RWPE1 (cell line): Measurements from ENCODE around the gene NXPH3.

Experiments used
- CTCF ChIA-PET: fragments of 350-600 bp; sonication (Branson Sonifier 250); formaldehyde crosslinking; extraction: SDS; loops from one replicate; lab custom pipeline; 2021; lab: Yijun Ruan, JAX
- POLR2A ChIA-PET: fragments of 400-600 bp; formaldehyde crosslinking; extraction: SDS; loops from one replicate; lab custom pipeline; 2020; ENCODE audit warnings: antibody characterized with exemption; ENCODE audit not compliant: low non-redundant PET; lab: Yijun Ruan, JAX
- DNase-seq: peaks from one replicate; pipeline ENCODE4 v3.0.0; 2012; ENCODE audit warnings: low spot score
- H3K27ac ChIP-seq: fragments of 450-650 bp; 2 replicates; pipeline ENCODE4 v1.5.1; 2017
- TF ChIP-seq, protein P1 (sequence below): fragments of 450-650 bp; conservative IDR thresholded peaks from 2 replicates; pipeline ENCODE4 v1.5.1; 2017; ENCODE audit warnings: low read depth, mild to moderate bottlenecking

Gene NXPH3

GRCh38 chr17:49575679-49576087 lies at the start of gene NXPH3:
TSS of gene NXPH3 (plus strand) at chr17:49575871. CDS start at chr17:49576220, 349 bp downstream.
- CTCF ChIA-PET = interaction anchor here (0.6 to 2.8 kb wide), 17 partner anchors 15 to 1859 kb away, joined by 3 to 11 read pairs (median 4); partner anchors contain the start of genes KAT7 and SLC35B1
- POLR2A ChIA-PET = no interaction called here
- H3K27ac ChIP-seq = no peak within 1 kb of the TSS
- TF ChIP-seq, protein P1, sequence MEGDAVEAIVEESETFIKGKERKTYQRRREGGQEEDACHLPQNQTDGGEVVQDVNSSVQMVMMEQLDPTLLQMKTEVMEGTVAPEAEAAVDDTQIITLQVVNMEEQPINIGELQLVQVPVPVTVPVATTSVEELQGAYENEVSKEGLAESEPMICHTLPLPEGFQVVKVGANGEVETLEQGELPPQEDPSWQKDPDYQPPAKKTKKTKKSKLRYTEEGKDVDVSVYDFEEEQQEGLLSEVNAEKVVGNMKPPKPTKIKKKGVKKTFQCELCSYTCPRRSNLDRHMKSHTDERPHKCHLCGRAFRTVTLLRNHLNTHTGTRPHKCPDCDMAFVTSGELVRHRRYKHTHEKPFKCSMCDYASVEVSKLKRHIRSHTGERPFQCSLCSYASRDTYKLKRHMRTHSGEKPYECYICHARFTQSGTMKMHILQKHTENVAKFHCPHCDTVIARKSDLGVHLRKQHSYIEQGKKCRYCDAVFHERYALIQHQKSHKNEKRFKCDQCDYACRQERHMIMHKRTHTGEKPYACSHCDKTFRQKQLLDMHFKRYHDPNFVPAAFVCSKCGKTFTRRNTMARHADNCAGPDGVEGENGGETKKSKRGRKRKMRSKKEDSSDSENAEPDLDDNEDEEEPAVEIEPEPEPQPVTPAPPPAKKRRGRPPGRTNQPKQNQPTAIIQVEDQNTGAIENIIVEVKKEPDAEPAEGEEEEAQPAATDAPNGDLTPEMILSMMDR = peak; percentile 92
- peak; percentile 67 for DNase-seq

GRCh38 chr17:49527927-49528651 lies 47.6 kb upstream of the NXPH3 start:
- POLR2A ChIA-PET = no interaction called here
- H3K27ac ChIP-seq = no peak overlapping the region
- CTCF ChIA-PET = no interaction called here
- TF ChIP-seq, protein P1 = no peak
- DNase-seq = no peak

DNA sequence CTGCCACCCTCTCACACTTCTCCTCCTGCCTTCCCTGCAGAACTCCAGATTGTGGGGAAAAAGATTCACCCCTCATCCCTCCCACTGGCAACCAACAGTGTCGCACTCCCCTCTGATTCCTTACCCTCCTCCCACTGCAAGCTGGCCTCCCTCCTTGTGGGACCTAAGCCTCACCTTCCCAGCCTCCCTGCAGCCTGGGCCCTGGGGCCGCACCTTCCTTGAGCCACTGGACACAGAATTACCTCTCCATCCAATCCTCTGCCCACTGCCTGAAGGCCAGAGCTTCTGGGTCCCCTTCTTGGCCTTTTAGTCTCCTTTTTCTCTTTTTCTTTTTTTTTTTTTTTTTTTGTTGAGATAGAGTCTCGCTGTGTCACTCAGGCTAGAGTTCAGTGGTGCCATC lies 46.7 kb upstream of the NXPH3 start:
- no peak overlapping the region for H3K27ac ChIP-seq
- CTCF ChIA-PET = interaction anchor here (0.6 to 1.3 kb wide), 3 partner anchors 19 to 29 kb away, joined by 3 to 6 read pairs (median 3); no protein-coding TSS in a partner anchor

GRCh38 chr17:49530118-49530517 lies 45.6 kb upstream of the NXPH3 start:
- DNase-seq = no peak
- ChIA-PET POLR2A (no interaction called here), CTCF (no interaction called here)
- TF ChIP-seq, protein P1 = no peak
- no peak overlapping the region for H3K27ac ChIP-seq

More for the DNA sequence above, 46.7 kb upstream of the NXPH3 start:
- no peak for DNase-seq
- POLR2A ChIA-PET = no interaction called here
- TF ChIP-seq, protein P1 = no peak

GRCh38 chr17:49543860-49544259 lies 31.8 kb upstream of the NXPH3 start:
- no peak overlapping the region for H3K27ac ChIP-seq
- ChIA-PET POLR2A (no interaction called here), CTCF (interaction anchor here (0.6 to 1.7 kb wide), 3 partner anchors 31 to 230 kb away, joined by 3 to 9 read pairs (median 7); no protein-coding TSS in a partner anchor)
- DNase-seq = no peak
- TF ChIP-seq, protein P1 = no peak

DNA sequence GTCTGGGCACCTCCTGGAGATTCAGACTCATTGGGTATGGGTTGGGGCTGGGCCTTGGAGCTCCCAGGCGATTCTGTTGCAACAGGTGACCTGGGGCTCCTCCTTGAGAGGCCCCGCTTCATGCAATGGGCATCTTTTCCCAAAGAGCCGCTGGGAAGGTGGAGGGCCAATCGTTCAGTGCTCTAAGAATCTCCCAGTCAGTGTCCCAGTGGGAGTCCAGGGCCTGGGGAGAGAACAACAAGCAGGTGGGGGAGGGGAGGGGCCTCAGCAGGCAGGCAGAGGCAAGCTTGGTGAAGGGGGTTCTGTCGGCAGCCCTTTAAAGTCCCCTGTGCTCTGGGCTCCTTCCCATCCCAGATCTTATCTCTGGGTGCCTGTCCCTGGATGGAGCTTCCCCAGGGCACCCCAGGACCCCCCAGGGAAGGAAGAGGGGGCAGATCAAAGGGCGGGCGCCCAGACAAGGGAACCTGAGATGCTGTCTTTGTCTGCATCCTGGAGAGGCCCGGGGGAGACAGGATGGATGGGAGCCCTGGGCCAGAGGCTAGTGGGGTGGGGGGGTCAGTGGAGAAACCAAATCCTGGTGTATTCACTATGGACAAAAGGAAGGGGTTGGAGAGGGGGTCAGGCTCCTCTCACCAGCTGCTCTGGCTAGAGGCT lies 30.5 kb upstream of the NXPH3 start:
- ChIA-PET POLR2A (no interaction called here), CTCF (interaction anchor here (1.5 to 2.4 kb wide), 3 partner anchors 11 to 49 kb away, joined by 6 to 14 read pairs (median 9); no protein-coding TSS in a partner anchor)
- DNase-seq = no peak
- no peak overlapping the region for H3K27ac ChIP-seq
- TF ChIP-seq, protein P1 = no peak
